ENCODE measurements around the gene SLC44A3. TPM values are rescaled to one million over a fixed set of nuclear protein-coding genes. Genes with fewer than 3 reads are reported as not detected.

The SLC44A3 gene
- total and polyA plus RNA-seq, 2 of the 13 experiments (the other 11 are each of a cell fraction or from before 2014, with no cell fraction given) = 6.8 to 14.1 TPM

DNA sequence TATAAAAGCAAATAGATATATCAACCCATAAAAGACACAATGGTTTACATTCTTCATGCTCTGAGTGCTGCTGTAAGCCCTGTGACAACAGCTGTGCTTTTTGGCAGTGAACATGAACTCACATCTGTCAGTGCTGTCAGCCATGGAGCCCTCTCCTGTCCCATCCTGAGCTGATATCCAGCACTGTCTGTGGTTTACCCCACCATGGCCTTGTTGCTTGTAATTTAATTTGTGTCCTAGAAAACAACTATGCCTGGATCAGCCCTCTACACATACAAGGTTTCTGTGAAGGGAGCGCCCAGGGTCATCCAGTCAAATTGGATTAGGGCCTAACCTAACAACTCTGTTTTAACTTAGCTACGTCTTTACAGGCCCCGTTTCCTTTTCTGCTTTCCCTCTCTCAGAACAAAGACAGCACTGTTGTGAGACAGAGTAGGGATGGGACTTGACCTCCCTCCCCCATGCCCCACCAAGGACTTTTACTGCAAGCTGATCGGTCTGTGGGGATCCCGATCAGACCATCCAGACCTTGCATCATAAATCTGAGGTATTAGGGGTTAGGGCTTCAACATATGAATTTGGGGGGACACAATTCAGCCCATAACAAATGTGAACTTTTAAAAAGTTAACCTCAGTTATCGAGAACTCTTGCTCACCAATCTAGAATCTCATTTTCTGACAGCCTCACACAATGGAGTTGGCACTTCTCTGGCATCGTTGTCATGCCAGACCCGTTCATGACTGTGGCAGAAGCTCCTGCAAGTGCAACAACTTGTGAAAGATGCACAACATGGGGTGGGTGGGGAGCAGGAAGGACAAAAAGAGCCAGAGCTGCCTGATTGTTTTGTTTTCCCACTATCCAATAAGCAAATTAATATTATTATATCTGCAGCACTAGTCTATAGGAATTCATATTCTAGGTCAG is 16.4 kb upstream of the SLC44A3 start (continued):
- TF ChIP-seq ZNF746 (CRISPR knock-in tag; IDR thresholded peaks at IDR 0.05) (no peak), KMT2A (CRISPR knock-in tag; IDR thresholded peaks at IDR 0.05) (no peak), ZNF260 (CRISPR knock-in tag; IDR thresholded peaks at IDR 0.05; ENCODE audit: borderline replicate concordance, low read depth) (no peak), ZNF792 (CRISPR knock-in tag; IDR thresholded peaks at IDR 0.05) (0 out of 2 replicates have a peak, but pooled peaks have one; percentile 60), ARNT (IDR thresholded peaks at IDR 0.05) (no peak), ZFY (CRISPR knock-in tag; IDR thresholded peaks at IDR 0.05) (peak; percentile 75), SP4 (CRISPR knock-in tag; IDR thresholded peaks at IDR 0.05) (0 out of 2 replicates have a peak, but pooled peaks have one; percentile 19), CENPX (CRISPR knock-in tag; IDR thresholded peaks at IDR 0.05) (no peak), NFIC (IDR thresholded peaks at IDR 0.05; ENCODE audit: low read length) (0 out of 2 replicates have a peak, but pooled peaks have one; percentile 27), PHB2 (IDR thresholded peaks at IDR 0.05; ENCODE audit: partially characterized antibody) (no peak), ZNF180 (CRISPR knock-in tag; IDR thresholded peaks at IDR 0.05; ENCODE audit: borderline replicate concordance, low read depth) (no peak), ZNF616 (CRISPR knock-in tag; IDR thresholded peaks at IDR 0.05; ENCODE audit: low read depth) (no peak)
- TF ChIP-seq, protein P1, sequence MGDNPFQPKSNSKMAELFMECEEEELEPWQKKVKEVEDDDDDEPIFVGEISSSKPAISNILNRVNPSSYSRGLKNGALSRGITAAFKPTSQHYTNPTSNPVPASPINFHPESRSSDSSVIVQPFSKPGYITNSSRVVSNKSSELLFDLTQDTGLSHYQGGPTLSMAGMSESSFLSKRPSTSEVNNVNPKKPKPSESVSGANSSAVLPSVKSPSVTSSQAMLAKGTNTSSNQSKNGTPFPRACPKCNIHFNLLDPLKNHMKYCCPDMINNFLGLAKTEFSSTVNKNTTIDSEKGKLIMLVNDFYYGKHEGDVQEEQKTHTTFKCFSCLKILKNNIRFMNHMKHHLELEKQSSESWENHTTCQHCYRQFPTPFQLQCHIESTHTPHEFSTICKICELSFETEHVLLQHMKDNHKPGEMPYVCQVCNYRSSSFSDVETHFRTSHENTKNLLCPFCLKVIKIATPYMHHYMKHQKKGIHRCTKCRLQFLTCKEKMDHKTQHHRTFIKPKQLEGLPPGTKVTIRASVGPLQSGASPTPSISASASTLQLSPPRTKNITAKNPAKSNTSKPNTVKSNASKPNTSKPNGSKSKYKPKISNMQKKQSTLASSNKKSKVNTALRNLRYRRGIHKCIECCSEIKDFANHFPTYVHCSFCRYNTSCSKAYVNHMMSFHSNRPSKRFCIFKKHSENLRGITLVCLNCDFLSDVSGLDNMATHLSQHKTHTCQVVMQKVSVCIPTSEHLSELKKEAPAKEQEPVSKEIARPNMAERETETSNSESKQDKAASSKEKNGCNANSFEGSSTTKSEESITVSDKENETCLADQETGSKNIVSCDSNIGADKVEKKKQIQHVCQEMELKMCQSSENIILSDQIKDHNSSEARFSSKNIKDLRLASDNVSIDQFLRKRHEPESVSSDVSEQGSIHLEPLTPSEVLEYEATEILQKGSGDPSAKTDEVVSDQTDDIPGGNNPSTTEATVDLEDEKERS (CRISPR knock-in tag; IDR thresholded peaks at IDR 0.05) = no peak
- TF ChIP-seq, protein P2, sequence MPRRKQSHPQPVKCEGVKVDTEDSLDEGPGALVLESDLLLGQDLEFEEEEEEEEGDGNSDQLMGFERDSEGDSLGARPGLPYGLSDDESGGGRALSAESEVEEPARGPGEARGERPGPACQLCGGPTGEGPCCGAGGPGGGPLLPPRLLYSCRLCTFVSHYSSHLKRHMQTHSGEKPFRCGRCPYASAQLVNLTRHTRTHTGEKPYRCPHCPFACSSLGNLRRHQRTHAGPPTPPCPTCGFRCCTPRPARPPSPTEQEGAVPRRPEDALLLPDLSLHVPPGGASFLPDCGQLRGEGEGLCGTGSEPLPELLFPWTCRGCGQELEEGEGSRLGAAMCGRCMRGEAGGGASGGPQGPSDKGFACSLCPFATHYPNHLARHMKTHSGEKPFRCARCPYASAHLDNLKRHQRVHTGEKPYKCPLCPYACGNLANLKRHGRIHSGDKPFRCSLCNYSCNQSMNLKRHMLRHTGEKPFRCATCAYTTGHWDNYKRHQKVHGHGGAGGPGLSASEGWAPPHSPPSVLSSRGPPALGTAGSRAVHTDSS (CRISPR knock-in tag; conservative IDR thresholded peaks at IDR 0.05) = no peak
- TF ChIP-seq, protein P3, sequence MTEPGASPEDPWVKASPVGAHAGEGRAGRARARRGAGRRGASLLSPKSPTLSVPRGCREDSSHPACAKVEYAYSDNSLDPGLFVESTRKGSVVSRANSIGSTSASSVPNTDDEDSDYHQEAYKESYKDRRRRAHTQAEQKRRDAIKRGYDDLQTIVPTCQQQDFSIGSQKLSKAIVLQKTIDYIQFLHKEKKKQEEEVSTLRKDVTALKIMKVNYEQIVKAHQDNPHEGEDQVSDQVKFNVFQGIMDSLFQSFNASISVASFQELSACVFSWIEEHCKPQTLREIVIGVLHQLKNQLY (CRISPR knock-in tag; IDR thresholded peaks at IDR 0.05) = 0 out of 2 replicates have a peak, but pooled peaks have one; percentile 29
- TF ChIP-seq, protein P4, sequence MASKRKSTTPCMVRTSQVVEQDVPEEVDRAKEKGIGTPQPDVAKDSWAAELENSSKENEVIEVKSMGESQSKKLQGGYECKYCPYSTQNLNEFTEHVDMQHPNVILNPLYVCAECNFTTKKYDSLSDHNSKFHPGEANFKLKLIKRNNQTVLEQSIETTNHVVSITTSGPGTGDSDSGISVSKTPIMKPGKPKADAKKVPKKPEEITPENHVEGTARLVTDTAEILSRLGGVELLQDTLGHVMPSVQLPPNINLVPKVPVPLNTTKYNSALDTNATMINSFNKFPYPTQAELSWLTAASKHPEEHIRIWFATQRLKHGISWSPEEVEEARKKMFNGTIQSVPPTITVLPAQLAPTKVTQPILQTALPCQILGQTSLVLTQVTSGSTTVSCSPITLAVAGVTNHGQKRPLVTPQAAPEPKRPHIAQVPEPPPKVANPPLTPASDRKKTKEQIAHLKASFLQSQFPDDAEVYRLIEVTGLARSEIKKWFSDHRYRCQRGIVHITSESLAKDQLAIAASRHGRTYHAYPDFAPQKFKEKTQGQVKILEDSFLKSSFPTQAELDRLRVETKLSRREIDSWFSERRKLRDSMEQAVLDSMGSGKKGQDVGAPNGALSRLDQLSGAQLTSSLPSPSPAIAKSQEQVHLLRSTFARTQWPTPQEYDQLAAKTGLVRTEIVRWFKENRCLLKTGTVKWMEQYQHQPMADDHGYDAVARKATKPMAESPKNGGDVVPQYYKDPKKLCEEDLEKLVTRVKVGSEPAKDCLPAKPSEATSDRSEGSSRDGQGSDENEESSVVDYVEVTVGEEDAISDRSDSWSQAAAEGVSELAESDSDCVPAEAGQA (IDR thresholded peaks at IDR 0.05; ENCODE audit: low read depth) = no peak
- TF ChIP-seq, protein P4 (CRISPR knock-in tag; IDR thresholded peaks at IDR 0.05; ENCODE audit: borderline replicate concordance) = no peak
- TF ChIP-seq, protein P5, sequence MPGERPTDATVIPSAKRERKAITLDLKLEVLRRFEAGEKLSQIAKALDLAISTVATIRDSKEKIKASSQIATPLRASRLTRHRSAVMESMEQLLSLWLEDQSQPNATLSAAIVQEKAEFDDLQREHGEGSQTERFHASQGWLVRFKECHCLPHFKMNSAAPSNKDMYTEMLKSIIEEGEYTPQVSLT (CRISPR knock-in tag; IDR thresholded peaks at IDR 0.05; ENCODE audit: borderline replicate concordance, low read depth) = no peak

Measured in HepG2 (cell line).